Lung (tissue), 12 donors: Measurements from ENCODE around the gene DOCK2. TPM values are rescaled to one million over a fixed set of nuclear protein-coding genes. Genes with fewer than 3 reads are reported as not detected.
"Not testable (repeated sequence)": the region's sequence is repeated elsewhere in the genome, so short reads cannot be mapped to it uniquely, and the experiment has no call there.

ENCODE experiments used
- ATAC-seq: fragments of 200-7000 bp; cut with Tn5 transposase; one replicate; pipeline ENCODE4 v1.9.1; 2020; ENCODE audit warnings: moderate number of reproducible peaks; ENCODE audit not compliant: insufficient read depth, low FRiP score
- DNase-seq, 3 donors: peaks; one replicate each; pipeline ENCODE4 v3.0.0-alpha.2; 2013 to 2017
- H3K27ac ChIP-seq, 2 donors: one replicate each; pipeline ENCODE4 v1.5.1; 2013; ENCODE audit warnings: mild to moderate bottlenecking in 2 of 2, moderate library complexity in 2 of 2, control low read depth in 1 of 2, inconsistent platforms in 1 of 2, low read depth in 1 of 2, low read length in 1 of 2
- H3K27me3 ChIP-seq, 3 donors: one replicate each; pipeline ENCODE4 v1.5.1; 2013; ENCODE audit warnings: low read length in 2 of 3; ENCODE audit not compliant: control insufficient read depth in 3 of 3, insufficient read depth in 3 of 3
- H3K36me3 ChIP-seq, 4 donors: one replicate each; pipeline ENCODE4 v1.5.1; 2013; ENCODE audit warnings: low read length in 4 of 4, mild to moderate bottlenecking in 1 of 4, moderate library complexity in 1 of 4; ENCODE audit not compliant: control insufficient read depth in 4 of 4, insufficient read depth in 4 of 4
- H3K4me1 ChIP-seq, 5 donors: one replicate each; pipeline ENCODE4 v1.5.1; 2013; ENCODE audit warnings: low read length in 5 of 5, mild to moderate bottlenecking in 2 of 5, moderate library complexity in 1 of 5; ENCODE audit not compliant: control insufficient read depth in 5 of 5, insufficient read depth in 5 of 5
- H3K4me3 ChIP-seq: one replicate; pipeline ENCODE4 v1.5.1; 2013; ENCODE audit warnings: mild to moderate bottlenecking, control low read depth, moderate library complexity
- H3K9ac ChIP-seq, 2 donors: one replicate each; pipeline ENCODE4 v1.5.1; 2013; ENCODE audit warnings: low read length in 2 of 2, control low read depth in 1 of 2; ENCODE audit not compliant: insufficient read depth in 1 of 2
- H3K9me3 ChIP-seq, 4 donors: one replicate each; pipeline ENCODE4 v1.5.1; 2013; ENCODE audit warnings: low read length in 3 of 4, mild to moderate bottlenecking in 1 of 4, moderate library complexity in 1 of 4; ENCODE audit not compliant: control insufficient read depth in 4 of 4, insufficient read depth in 3 of 4
- CTCF ChIP-seq: IDR thresholded peaks from 2 replicates; pipeline ENCODE4 v1.5.1; 2012; ENCODE audit warnings: mild to moderate bottlenecking; ENCODE audit errors: control extremely low read depth, extremely low read depth
- WGBS, 2 donors: extraction: QIAGEN DNeasy Blood & Tissue Kit; methylation state at CpG; one replicate each; pipeline ENCODE4 v1.1.7; 2013; 5-methylcytosine and 5-hydroxymethylcytosine counted together
- polyA plus RNA-seq, 2 donors: library from polyadenylated mRNA; stranded (reverse); fragments of 200-250 nt; gene quantifications; one replicate each; pipeline ENCODE4 v1.2.1, GENCODE V29; 2013
- total RNA-seq, 2 donors: library from RNA; depleted of rRNA in 1 of 2; stranded (reverse); fragments of >200 nt in 1 of 2; gene quantifications; one replicate each; pipeline ENCODE4 v1.2.1, GENCODE V29; 2014 to 2021
- donor health status: control.
- donor health status: control.
- donor health status: Bipolar disorder and iron deficiency.
- donor health status: healthy.
- donor health status: DM: yes; HTN: yes; CAD: no.

The DOCK2 gene
- total and polyA plus RNA-seq, 4 donors: 9.6 to 66.6 (median 43.4) TPM

GRCh38 chr5:169655353-169655752 lies 18.3 kb downstream of the DOCK2 start:
- Histone ChIP-seq H3K4me3 (no peak overlapping the region), H3K36me3 (no peaks in the 10 kb centered on the region), H3K27ac (no peak overlapping the region), H3K9me3 (no peaks in the 10 kb centered on the region), H3K9ac (no peak overlapping the region), H3K4me1 (peaks cover 0 to 21% (median 0%) of the 10 kb centered on the region in 5 donors), H3K27me3 (no peaks in the 10 kb centered on the region)
- no peak for TF ChIP-seq CTCF
- 83 to 98% methylated on average over 2 of the region's 2 CpGs for WGBS, 2 donors
- DNase-seq: no peak
- no peak for ATAC-seq

- H3K27me3 ChIP-seq: no peaks in the 10 kb centered on the region
- no peak overlapping the region for H3K4me3 ChIP-seq
- ATAC-seq (no peak), DNase-seq (no peak)
- H3K4me1 ChIP-seq: peaks cover 0 to 11% (median 0%) of the 10 kb centered on the region in 5 donors
- TF ChIP-seq CTCF: no peak
- H3K9me3 ChIP-seq: no peaks in the 10 kb centered on the region
- WGBS, 2 donors: 81 to 87% methylated on average over 15 of the region's 15 CpGs
- H3K9ac ChIP-seq: no peak overlapping the region
- H3K36me3 ChIP-seq: no peaks in the 10 kb centered on the region
- H3K27ac ChIP-seq: no peak overlapping the region
These were observed 19.2 kb downstream of the DOCK2 start for GRCh38 chr5:169656125-169656901.

GRCh38 chr5:169657127-169657526 lies 20.1 kb downstream of the DOCK2 start:
- peaks cover 0 to 3% (median 0%) of the 10 kb centered on the region in 5 donors for H3K4me1 ChIP-seq
- H3K9ac ChIP-seq: no peak overlapping the region
- no peak overlapping the region for H3K4me3 ChIP-seq
- ATAC-seq (no peak), DNase-seq (no peak)
- no peak overlapping the region for H3K27ac ChIP-seq
- no peaks in the 10 kb centered on the region for H3K36me3 ChIP-seq
- no peaks in the 10 kb centered on the region for H3K27me3 ChIP-seq
- H3K9me3 ChIP-seq: no peaks in the 10 kb centered on the region
- TF ChIP-seq CTCF: no peak
- 82 to 95% methylated on average over 1 of the region's 1 CpG for WGBS, 2 donors

GRCh38 chr5:169662451-169662850 lies 25.4 kb downstream of the DOCK2 start:
- H3K9me3 ChIP-seq, H3K36me3 ChIP-seq, H3K27me3 ChIP-seq, ATAC-seq, H3K9ac ChIP-seq, H3K27ac ChIP-seq, DNase-seq, H3K4me3 ChIP-seq, H3K4me1 ChIP-seq: not testable (repeated sequence)
- WGBS, 2 donors: 89 to 95% methylated on average over 3 of the region's 3 CpGs
